ENCODE data around the gene IRF7. TPM values are rescaled to one million over a fixed set of nuclear protein-coding genes. Genes with fewer than 3 reads are reported as not detected.

IRF7 gene
- total and polyA plus RNA-seq, 9 of the 15 experiments (the other 6 are each of a cell fraction or from before 2014, with no cell fraction given), result 0.27 to 7.6 (median 1.8) TPM

GRCh38 chr11:639332-639955 lies 23.7 kb upstream of the IRF7 start (continued):
- TF ChIP-seq ETV5 (CRISPR knock-in tag; IDR thresholded peaks at IDR 0.05; ENCODE audit: low read depth), result no peak
- TF ChIP-seq POLR3G (IDR thresholded peaks at IDR 0.05; ENCODE audit: extremely low read depth, insufficient read length, insufficient replicate concordance), result no peak
- no peak for TF ChIP-seq ZNF311 (CRISPR knock-in tag; IDR thresholded peaks at IDR 0.05)

GRCh38 chr11:638631-639331 lies 23.0 kb upstream of the IRF7 start:
- WGBS (ENCODE audit: insufficient coverage, low coverage, missing lambda C conversion rate), result 96% methylated on average over 21 of the region's 28 CpGs
- FAIRE-seq, result no peak

More at GRCh38 chr11:638631-639331, 23.0 kb upstream of the IRF7 start:
- H3K79me2 ChIP-seq (ENCODE audit: control insufficient read depth, insufficient read depth, low read length), result peaks cover 2% of the 10 kb centered on the region; the same call in 1 of the 3 replicates
- CTCF ChIA-PET (ENCODE audit: low intra/inter-chr PET ratio), result no interaction called here
- DNase-seq (ENCODE audit: extremely low read depth in 1 of 4, low spot score in 3 of 4) (no peak), ATAC-seq (no peak)
- no peak overlapping the region for H3K9ac ChIP-seq (ENCODE audit: insufficient read depth in 1 of 2, low read depth in 2 of 2, low read length in 2 of 2)
- H3K9me1 ChIP-seq (ENCODE audit: control insufficient read depth, insufficient read depth, low read length), result no peaks in the 10 kb centered on the region
- no TSS peak for BruUV-seq (replicated peaks)
- peaks cover 49% of the 10 kb centered on the region; the same call in 2 of the 3 replicates for H3K36me3 ChIP-seq (ENCODE audit: control insufficient read depth, insufficient read depth, low read length)
- peaks cover 2% of the 10 kb centered on the region; the same call in 1 of the 2 replicates for H3K9me3 ChIP-seq (replicated peaks; ENCODE audit: control insufficient read depth, insufficient read depth, low read depth, low read length)
- in situ Hi-C loops (cut with MboI), result no loop called here
- intact Hi-C loops (cut with micrococcal nuclease), result no loop called here
- no peak overlapping the region for H2AFZ ChIP-seq (ENCODE audit: low read depth, low read length)
- no peak overlapping the region for H3K4me2 ChIP-seq (ENCODE audit: insufficient read depth, low read length)
- peaks cover 0 to 27% of the 10 kb centered on the region in 2 experiments; a peak in 2 of 5 replicates for H3K4me1 ChIP-seq (replicated peaks in 1 of 2; ENCODE audit: control insufficient read depth in 2 of 2, insufficient read depth in 2 of 2, low read length in 2 of 2)
- H4K20me1 ChIP-seq (replicated peaks; ENCODE audit: control insufficient read depth, insufficient read depth, low read length), result no peaks in the 10 kb centered on the region
- no peak for TF ChIP-seq ZNF347 (CRISPR knock-in tag; IDR thresholded peaks at IDR 0.05; ENCODE audit: low read depth)
- no peak for TF ChIP-seq BRF2 (IDR thresholded peaks at IDR 0.05; ENCODE audit: borderline replicate concordance, insufficient read depth, insufficient read length)
- no peak for TF ChIP-seq AFF1 (IDR thresholded peaks at IDR 0.05; ENCODE audit: low read depth in 1 of 2, partially characterized antibody in 2 of 2)
- no peak for TF ChIP-seq NFE2 (IDR thresholded peaks at IDR 0.05; ENCODE audit: low read depth)
- no peak for TF ChIP-seq STAT5B (CRISPR knock-in tag; IDR thresholded peaks at IDR 0.05)
- H3K27me3 ChIP-seq (ENCODE audit: control insufficient read depth in 2 of 2, insufficient read depth in 2 of 2, low read length in 2 of 2), result no peaks in the 10 kb centered on the region
- POLR2A ChIA-PET, result interaction anchor here (0.6 kb wide), 1 partner anchor 63 kb away, joined by 3 read pairs; the partner anchor contains the start of gene PHRF1
- H3K4me3 ChIP-seq, result no peak overlapping the region
- H3K27ac ChIP-seq (ENCODE audit: extremely low read depth, low read depth, low read length), result no peak overlapping the region
